Measurements from ENCODE around the gene CDK5RAP2.

- TF ChIP-seq GATA2 (IDR thresholded peaks at IDR 0.05; ENCODE audit: low read depth, low read length) (no peak), GATA3 (IDR thresholded peaks at IDR 0.05; ENCODE audit: low read depth, low read length) (no peak)
Observed at GRCh38 chr9:120558454-120558853, 21.5 kb downstream of the CDK5RAP2 start.

Data from SH-SY5Y (cell line).